Adrenal gland (tissue), 12 donors: ENCODE results near the gene LYPLAL1. TPM values are rescaled to one million over a fixed set of nuclear protein-coding genes. Genes with fewer than 3 reads are reported as not detected.

Source experiments
- DNase-seq, 7 donors: peaks; one replicate each; pipeline ENCODE4 v3.0.0-alpha.2; 2019 to 2020
- H3K27ac ChIP-seq, 5 donors: fragments of 200-600 bp; sonication (generic) in 4 of 5; 1 replicate in 3 of 5; 2 replicates in 2 of 5; pipeline versions ENCODE4 v1.5.1 to v1.8.0; 2016 to 2020; ENCODE audit warnings: mild to moderate bottlenecking in 1 of 5
- H3K27me3 ChIP-seq: fragments of 200-600 bp; 2 replicates; pipeline ENCODE4 v1.8.0; 2021
- H3K36me3 ChIP-seq, 2 donors: fragments of 200-600 bp; replicated peaks in 1 of 2; 1 replicate in 1 of 2; 2 replicates in 1 of 2; pipeline versions ENCODE4 v1.5.1 to v1.8.0; 2018 to 2022
- H3K4me1 ChIP-seq, 2 donors: fragments of 200-600 bp; replicated peaks in 1 of 2; 1 replicate in 1 of 2; 2 replicates in 1 of 2; pipeline versions ENCODE4 v1.5.1 to v1.8.0; 2018 to 2021
- H3K4me3 ChIP-seq, 4 donors: fragments of 200-600 bp; sonication (generic) in 3 of 4; one replicate each; pipeline ENCODE4 v1.5.1; 2016 to 2018
- H3K9me3 ChIP-seq, 3 donors: fragments of 200-600 bp; sonication (generic) in 1 of 3; replicated peaks in 1 of 3; 1 replicate in 2 of 3; 2 replicates in 1 of 3; pipeline versions ENCODE4 v1.5.1 to v1.8.0; 2016 to 2021
- CTCF ChIP-seq, 6 experiments: fragments of 450-650 bp in 4 of 6; fragments of 200-600 bp in 2 of 6; sonication (generic) in 1 of 6; IDR thresholded peaks; 1 replicate in 5 of 6; 2 replicates in 1 of 6; pipeline versions ENCODE4 v1.5.1 to v1.8.0; 2016 to 2021; ENCODE audit warnings: antibody characterized with exemption in 6 of 6, mild to moderate bottlenecking in 2 of 6, moderate library complexity in 1 of 6
- POLR2A ChIP-seq, 2 donors: fragments of 450-650 bp; IDR thresholded peaks; one replicate each; pipeline ENCODE4 v1.6.1; 2017; ENCODE audit warnings: antibody characterized with exemption in 2 of 2, mild to moderate bottlenecking in 2 of 2, moderate library complexity in 1 of 2
- WGBS, 4 donors: extraction: QIAGEN DNeasy Blood & Tissue Kit in 2 of 4; methylation state at CpG; one replicate each; pipeline versions ENCODE4 v1.1.5 to v1.1.7; 2013 to 2017; 5-methylcytosine and 5-hydroxymethylcytosine counted together
- intact Hi-C, 2 donors: fragments of 100-400 bp; cut with DNase I; formaldehyde crosslinking; loops; one replicate each; pipeline versions ENCODE4 v1.14.1 to v1.15.0; 2022 to 2023
- polyA plus RNA-seq, 3 donors: library from polyadenylated mRNA; stranded (reverse); fragments of 200-250 nt in 2 of 3; fragments of 350-450 nt in 1 of 3; fragmentation: Illumina TruSeq in 1 of 3; extraction: RNeasy Lipid Tissue Mini Kit (QIAGEN cat#74804) in 1 of 3; gene quantifications; one replicate each; pipeline ENCODE4 v1.2.3, GENCODE V29; 2013 to 2014
- total RNA-seq, 9 donors: library from RNA; depleted of rRNA in 4 of 9; stranded (reverse); fragments of >200 nt in 4 of 9; fragments of 120-200 nt in 1 of 9; fragmentation: NEBNext Ultra II Directional in 1 of 9; extraction: Animal tissue kit (Norgen Biotek cat#: 25700) in 1 of 9; gene quantifications; one replicate each; pipeline versions ENCODE4 v1.1.0 to v1.2.4, GENCODE V29; 2013 to 2023
- donor health status: healthy with polysubstance abuse.
- donor health status: Bipolar disorder and iron deficiency.
- donor health status: DM: yes; HTN: yes; CAD: no.
- donor health status: DM: no; HTN: no; CAD: no.
- donor health status: DM: no; HTN: no; CAD: no.
- donor health status: DM: yes; HTN: yes; CAD: no.

The LYPLAL1 gene
- total and polyA plus RNA-seq, 12 donors, result 14.9 to 82.8 (median 64.7) TPM

GRCh38 chr1:219227360-219228057, 53.8 kb downstream of the LYPLAL1 start:
- peaks cover 0 to 17% of the 10 kb centered on the region in 2 donors for H3K4me1 ChIP-seq
- intact Hi-C loops, result no loop called here
- H3K4me3 ChIP-seq, result no peak overlapping the region
- no peaks in the 10 kb centered on the region for H3K36me3 ChIP-seq
- no peak for DNase-seq
- H3K27me3 ChIP-seq, result no peaks in the 10 kb centered on the region
- TF ChIP-seq CTCF (IDR thresholded peaks at IDR 0.05) (no peak), POLR2A (IDR thresholded peaks at IDR 0.05) (no peak)
- no peak overlapping the region for H3K27ac ChIP-seq
- no peaks in the 10 kb centered on the region for H3K9me3 ChIP-seq
- WGBS, 4 donors, result 63 to 90% (median 71%) methylated on average over 4 of the region's 4 CpGs

- Histone ChIP-seq H3K27ac (no peak overlapping the region), H3K27me3 (no peaks in the 10 kb centered on the region), H3K4me3 (no peak overlapping the region), H3K9me3 (no peaks in the 10 kb centered on the region), H3K36me3 (no peaks in the 10 kb centered on the region), H3K4me1 (peaks cover 0 to 17% of the 10 kb centered on the region in 2 donors)
- intact Hi-C loops, result no loop called here
- WGBS, 4 donors, result 92 to 97% (median 95%) methylated on average over 5 of the region's 5 CpGs
- DNase-seq, result no peak
- TF ChIP-seq CTCF (IDR thresholded peaks at IDR 0.05) (no peak), POLR2A (IDR thresholded peaks at IDR 0.05) (no peak)
Observed at GRCh38 chr1:219228058-219228419, 54.4 kb downstream of the LYPLAL1 start.

- no peak for TF ChIP-seq CTCF (IDR thresholded peaks at IDR 0.05)
- TF ChIP-seq POLR2A (IDR thresholded peaks at IDR 0.05), result no peak
- 86 to 94% (median 89%) methylated on average over 2 of the region's 2 CpGs for WGBS, 4 donors
- H3K4me1 ChIP-seq, result no peaks in the 10 kb centered on the region
Observed at GRCh38 chr1:219232890-219233289, 59.2 kb downstream of the LYPLAL1 start.

GRCh38 chr1:219235903-219236481, 62.3 kb downstream of the LYPLAL1 start:
- TF ChIP-seq POLR2A (IDR thresholded peaks at IDR 0.05), result no peak
- TF ChIP-seq CTCF (IDR thresholded peaks at IDR 0.05), result no peak
- no peaks in the 10 kb centered on the region for H3K4me1 ChIP-seq
- WGBS, 4 donors, result 86 to 95% (median 91%) methylated on average over 2 of the region's 2 CpGs

More at GRCh38 chr1:219232890-219233289, 59.2 kb downstream of the LYPLAL1 start:
- intact Hi-C loops, result no loop called here
- no peak for DNase-seq
- Histone ChIP-seq H3K9me3 (no peaks in the 10 kb centered on the region), H3K4me3 (no peak overlapping the region), H3K36me3 (no peaks in the 10 kb centered on the region), H3K27ac (no peak overlapping the region), H3K27me3 (no peaks in the 10 kb centered on the region)

More at GRCh38 chr1:219235903-219236481, 62.3 kb downstream of the LYPLAL1 start:
- DNase-seq, result no peak
- Histone ChIP-seq H3K4me3 (no peak overlapping the region), H3K27ac (no peak overlapping the region), H3K36me3 (no peaks in the 10 kb centered on the region), H3K9me3 (no peaks in the 10 kb centered on the region), H3K27me3 (no peaks in the 10 kb centered on the region)
- intact Hi-C loops, result no loop called here
